Neural crest cell (in vitro differentiated cells): ENCODE results near the gene YLPM1. TPM values are rescaled to one million over a fixed set of nuclear protein-coding genes. Genes with fewer than 3 reads are reported as not detected.

ENCODE experiments used
- DNase-seq: peaks from one replicate; pipeline ENCODE4 v3.0.0; 2021; ENCODE audit warnings: low read depth, mixed read lengths, low spot score
- H3K27ac Mint-ChIP-seq: one replicate; pipeline ENCODE4 v1.8.0; 2021; ENCODE audit warnings: mild to moderate bottlenecking, mixed read lengths; ENCODE audit not compliant: unreplicated experiment
- H3K27me3 Mint-ChIP-seq: 2 replicates; pipeline ENCODE4 v1.8.0; 2021; ENCODE audit warnings: low read depth, mild to moderate bottlenecking, mixed read lengths
- H3K36me3 Mint-ChIP-seq: 2 replicates; pipeline ENCODE4 v1.8.0; 2021; ENCODE audit warnings: low read depth, mild to moderate bottlenecking, mixed read lengths
- H3K4me1 Mint-ChIP-seq: 2 replicates; pipeline ENCODE4 v1.8.0; 2021; ENCODE audit warnings: mixed read lengths
- H3K4me3 Mint-ChIP-seq: one replicate; pipeline ENCODE4 v1.8.0; 2021; ENCODE audit warnings: mild to moderate bottlenecking, mixed read lengths
- H3K9me3 Mint-ChIP-seq: 2 replicates; pipeline ENCODE4 v1.8.0; 2021; ENCODE audit warnings: mixed read lengths
- CTCF ChIP-seq: fragments of 200-600 bp; sonication (generic); conservative IDR thresholded peaks from 2 replicates; pipeline ENCODE4 v1.5.0; 2021; ENCODE audit warnings: antibody characterized with exemption, mild to moderate bottlenecking
- total RNA-seq: library from RNA; stranded (reverse); gene quantifications from 2 replicates; pipeline ENCODE4 v1.2.1, GENCODE V29; 2021

Gene YLPM1
- total RNA-seq, 1 donor from 2014 or later: 115 TPM

GRCh38 chr14:74733221-74733620 lies 29.9 kb upstream of the YLPM1 start:
- no peak for TF ChIP-seq CTCF
- no peak overlapping the region for H3K4me3 Mint-ChIP-seq
- H3K4me1 Mint-ChIP-seq: no peaks in the 10 kb centered on the region
- H3K27me3 Mint-ChIP-seq: no peaks in the 10 kb centered on the region
- no peaks in the 10 kb centered on the region for H3K9me3 Mint-ChIP-seq
- DNase-seq: no peak
- H3K27ac Mint-ChIP-seq: no peak overlapping the region
- peaks cover 4% of the 10 kb centered on the region for H3K36me3 Mint-ChIP-seq

GRCh38 chr14:74735125-74735524 lies 28.0 kb upstream of the YLPM1 start:
- no peak for DNase-seq
- Mint-ChIP-seq H3K9me3 (no peaks in the 10 kb centered on the region), H3K27me3 (no peaks in the 10 kb centered on the region), H3K27ac (no peak overlapping the region), H3K36me3 (peaks cover 3% of the 10 kb centered on the region), H3K4me3 (no peak overlapping the region), H3K4me1 (no peaks in the 10 kb centered on the region)
- no peak for TF ChIP-seq CTCF

- Mint-ChIP-seq H3K4me3 (no peak overlapping the region), H3K36me3 (peaks cover 3% of the 10 kb centered on the region), H3K27ac (no peak overlapping the region), H3K9me3 (no peaks in the 10 kb centered on the region), H3K27me3 (no peaks in the 10 kb centered on the region), H3K4me1 (no peaks in the 10 kb centered on the region)
- DNase-seq: no peak
- TF ChIP-seq CTCF: no peak
Measured at GRCh38 chr14:74737753-74738325, 25.3 kb upstream of the YLPM1 start.

- no peaks in the 10 kb centered on the region for H3K27me3 Mint-ChIP-seq
- no peak overlapping the region for H3K27ac Mint-ChIP-seq
- H3K9me3 Mint-ChIP-seq: no peaks in the 10 kb centered on the region
- DNase-seq: no peak
- H3K36me3 Mint-ChIP-seq: peaks cover 3% of the 10 kb centered on the region
- no peak for TF ChIP-seq CTCF
- no peak overlapping the region for H3K4me3 Mint-ChIP-seq
- H3K4me1 Mint-ChIP-seq: no peaks in the 10 kb centered on the region
Measured at GRCh38 chr14:74739293-74740030, 23.7 kb upstream of the YLPM1 start.

- H3K27ac Mint-ChIP-seq: no peak overlapping the region
- TF ChIP-seq CTCF: no peak
- H3K36me3 Mint-ChIP-seq: peaks cover 5% of the 10 kb centered on the region
- no peaks in the 10 kb centered on the region for H3K4me1 Mint-ChIP-seq
- peaks cover 5% of the 10 kb centered on the region for H3K9me3 Mint-ChIP-seq
- H3K27me3 Mint-ChIP-seq: no peaks in the 10 kb centered on the region
- H3K4me3 Mint-ChIP-seq: no peak overlapping the region
- no peak for DNase-seq
Measured at GRCh38 chr14:74747237-74747636, 15.9 kb upstream of the YLPM1 start.
